GM12891 (cell line): ENCODE measurements around the gene BCL2.
"Not testable (repeated sequence)": the region's sequence is repeated elsewhere in the genome, so short reads cannot be mapped to it uniquely, and the experiment has no call there.

ENCODE experiments used
- DNase-seq: peaks from one replicate; pipeline ENCODE4 v3.0.0; 2011; ENCODE audit warnings: low spot score; ENCODE audit not compliant: insufficient read length
- FAIRE-seq: peaks from 2 replicates; lab custom pipeline; 2011; peaks lifted over from hg19 to GRCh38; lab: Jason Lieb, UNC
- PAX5 ChIP-seq: IDR thresholded peaks from 2 replicates; pipeline ENCODE4 v1.6.1; 2011; ENCODE audit warnings: low read length, moderate library complexity, mild to moderate bottlenecking; ENCODE audit not compliant: insufficient read depth, severe bottlenecking
- POLR2A ChIP-seq: IDR thresholded peaks from 2 replicates; pipeline ENCODE4 v1.6.1; 2011; ENCODE audit warnings: low read depth, low read length, control low read depth
- POLR2AphosphoS5 ChIP-seq: IDR thresholded peaks from 2 replicates; pipeline ENCODE4 v1.6.1; 2011; ENCODE audit warnings: low read depth, low read length, control low read depth
- POU2F2 ChIP-seq: IDR thresholded peaks from 2 replicates; pipeline ENCODE4 v1.6.1; 2011; ENCODE audit warnings: low read depth, mild to moderate bottlenecking, control low read depth, low read length, moderate library complexity
- SPI1 ChIP-seq: IDR thresholded peaks from 2 replicates; pipeline ENCODE4 v1.6.1; 2011; ENCODE audit warnings: low read depth, low read length, control low read depth
- TAF1 ChIP-seq: IDR thresholded peaks from 2 replicates; pipeline ENCODE4 v1.6.1; 2011; ENCODE audit warnings: low read depth, low read length, control low read depth

Gene BCL2

GRCh38 chr18:63236921-63237846 lies 82.4 kb downstream of the BCL2 start:
- TF ChIP-seq PAX5 (no peak), POU2F2 (no peak), SPI1 (no peak), TAF1 (no peak), POLR2AphosphoS5 (no peak), POLR2A (no peak)
- no peak for DNase-seq
- FAIRE-seq: peak; percentile 48

DNA sequence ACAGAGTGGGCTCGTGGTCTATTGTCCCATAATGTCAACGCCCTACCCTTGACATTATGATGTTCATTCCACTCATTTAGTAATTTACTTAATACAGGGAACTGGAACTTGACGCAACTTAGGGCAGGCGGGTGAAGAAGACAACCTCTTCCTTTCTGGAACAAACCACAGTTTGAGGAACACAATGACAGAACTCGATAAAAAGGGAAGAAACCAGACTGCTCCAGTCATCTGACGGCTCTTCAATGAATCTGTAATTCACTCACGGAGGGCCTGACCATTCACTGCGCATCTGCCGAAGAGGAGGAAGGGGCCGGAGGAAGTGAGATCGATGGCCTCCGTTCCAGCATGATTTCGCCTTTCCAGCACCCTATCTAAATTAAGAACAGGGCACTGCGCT lies 83.2 kb downstream of the BCL2 start:
- TF ChIP-seq SPI1: no peak
- no peak for TF ChIP-seq POLR2A
- TF ChIP-seq POU2F2: no peak
- no peak for TF ChIP-seq PAX5
- DNase-seq (no peak), FAIRE-seq (no peak)

DNA sequence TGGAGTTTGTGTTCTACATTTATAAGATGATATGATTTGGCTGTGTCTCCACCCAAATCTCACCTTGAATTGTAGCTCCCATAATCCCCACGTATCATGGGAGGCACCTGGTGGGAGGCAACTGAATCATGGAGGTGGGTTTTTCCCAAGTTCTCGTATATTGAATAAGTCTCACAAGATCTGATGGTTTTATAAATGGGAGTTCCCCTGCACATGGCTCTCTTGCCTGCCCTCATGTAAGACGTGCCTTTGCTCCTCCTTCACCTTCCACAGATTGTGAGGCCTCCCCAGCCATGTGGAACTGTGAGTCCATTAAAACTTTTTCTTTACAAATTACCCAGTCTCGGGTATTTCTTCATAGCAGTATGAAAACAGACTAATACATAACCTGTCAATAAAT lies 83.6 kb downstream of the BCL2 start:
- FAIRE-seq, DNase-seq: not testable (repeated sequence)

DNA sequence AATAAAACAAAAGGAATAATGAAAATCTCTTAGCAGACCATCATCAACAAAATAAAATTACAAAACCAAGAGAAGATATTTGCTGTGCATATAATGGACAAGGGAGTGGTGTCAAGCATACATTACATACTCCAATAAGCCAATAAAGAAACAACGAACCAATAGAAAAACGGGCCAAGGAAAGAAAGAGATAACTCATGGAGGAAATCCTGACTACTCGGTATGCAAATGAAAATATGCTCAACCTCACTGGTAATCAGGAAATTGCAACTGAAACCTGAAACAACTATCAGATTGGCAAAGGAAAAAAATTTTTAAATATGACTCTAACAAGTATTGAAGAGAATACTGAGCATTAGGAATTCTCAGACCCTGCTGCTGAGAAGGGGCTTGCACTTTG lies 84.7 kb downstream of the BCL2 start:
- DNase-seq (no peak), FAIRE-seq (no peak)
- no peak for TF ChIP-seq POLR2A
- TF ChIP-seq TAF1: no peak
- no peak for TF ChIP-seq SPI1
- no peak for TF ChIP-seq POLR2AphosphoS5
- TF ChIP-seq POU2F2: no peak
- TF ChIP-seq PAX5: no peak

GRCh38 chr18:63234432-63234831 lies 85.1 kb downstream of the BCL2 start:
- TF ChIP-seq POLR2AphosphoS5: no peak
- peak; percentile 9 for FAIRE-seq

DNA sequence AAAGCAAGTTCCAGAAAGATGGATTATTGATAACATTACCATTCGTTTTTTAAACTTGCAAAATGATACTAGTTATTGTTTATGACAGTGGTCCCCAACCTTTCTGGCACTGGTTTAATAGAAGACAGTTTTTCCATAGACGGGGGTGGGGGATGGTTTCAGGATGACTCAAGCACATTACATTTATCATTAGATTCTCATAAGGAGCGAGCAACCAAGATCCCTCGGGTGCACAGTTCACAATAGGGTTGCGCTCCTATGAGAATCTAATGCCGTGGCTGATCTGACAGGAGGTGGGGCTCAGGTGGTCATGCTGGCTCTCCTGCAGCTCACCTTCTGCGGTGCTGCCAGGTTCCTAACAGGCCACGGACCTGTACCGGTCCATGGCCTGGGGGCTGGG lies 86.2 kb downstream of the BCL2 start:
- TF ChIP-seq POU2F2: no peak
- no peak for TF ChIP-seq POLR2AphosphoS5
- no peak for TF ChIP-seq PAX5
- TF ChIP-seq TAF1: no peak
- no peak for TF ChIP-seq POLR2A
- no peak for TF ChIP-seq SPI1
- DNase-seq: no peak
- peak; percentile 68 for FAIRE-seq

More at GRCh38 chr18:63234432-63234831, 85.1 kb downstream of the BCL2 start:
- DNase-seq: no peak

DNA sequence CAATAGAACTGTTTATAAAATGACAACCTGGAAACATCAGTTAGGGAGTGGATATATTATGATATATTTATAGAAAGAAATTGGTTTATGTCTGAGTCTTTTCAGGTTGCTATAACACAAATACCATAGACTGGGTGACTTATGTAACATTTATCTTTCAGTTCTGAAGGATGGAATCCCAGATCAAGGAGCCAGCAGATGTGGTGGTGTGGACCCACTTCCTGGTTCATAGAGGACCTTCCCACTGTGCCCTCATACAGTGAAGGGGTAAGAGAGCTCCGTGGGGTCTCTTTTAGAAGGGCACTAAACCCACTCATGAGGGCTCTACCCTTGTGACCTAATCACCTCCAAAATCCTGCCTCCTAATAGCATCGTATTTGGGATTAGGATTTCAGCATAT lies 86.7 kb downstream of the BCL2 start:
- DNase-seq: no peak
- no peak for TF ChIP-seq SPI1
- TF ChIP-seq POLR2AphosphoS5: no peak
- no peak for TF ChIP-seq POLR2A
- no peak for TF ChIP-seq PAX5
- no peak for TF ChIP-seq TAF1
- TF ChIP-seq POU2F2: no peak
- FAIRE-seq: no peak

GRCh38 chr18:63229971-63230370 lies 89.6 kb downstream of the BCL2 start:
- FAIRE-seq (no peak), DNase-seq (no peak)
- TF ChIP-seq TAF1: no peak
- TF ChIP-seq POLR2AphosphoS5: no peak
- TF ChIP-seq POLR2A: no peak
- no peak for TF ChIP-seq PAX5
- TF ChIP-seq POU2F2: no peak
- TF ChIP-seq SPI1: no peak

DNA sequence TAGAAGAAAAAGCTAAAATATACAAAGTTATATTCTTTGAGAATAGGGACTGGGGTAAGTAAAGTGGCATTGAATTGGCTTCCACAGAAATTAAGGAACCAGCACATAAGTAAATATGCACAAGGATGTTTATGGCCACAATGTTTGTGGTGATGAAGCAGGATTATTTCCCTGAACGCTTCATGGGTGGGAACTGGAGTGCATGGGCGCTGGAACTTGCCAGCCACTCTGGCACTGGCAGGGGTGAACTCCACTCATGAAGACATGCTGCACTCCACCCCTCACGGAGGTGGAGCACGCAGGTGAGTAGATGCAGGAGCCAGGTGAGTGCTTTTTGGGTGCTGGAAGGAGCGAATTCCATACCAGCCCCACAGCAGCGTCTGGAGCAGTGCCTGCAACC lies 94.1 kb downstream of the BCL2 start:
- TF ChIP-seq SPI1: no peak
- no peak for TF ChIP-seq POU2F2
- TF ChIP-seq PAX5: no peak
- TF ChIP-seq POLR2AphosphoS5: no peak
- no peak for TF ChIP-seq TAF1
- no peak for TF ChIP-seq POLR2A
- no peak for DNase-seq
- peak; percentile 60 for FAIRE-seq

DNA sequence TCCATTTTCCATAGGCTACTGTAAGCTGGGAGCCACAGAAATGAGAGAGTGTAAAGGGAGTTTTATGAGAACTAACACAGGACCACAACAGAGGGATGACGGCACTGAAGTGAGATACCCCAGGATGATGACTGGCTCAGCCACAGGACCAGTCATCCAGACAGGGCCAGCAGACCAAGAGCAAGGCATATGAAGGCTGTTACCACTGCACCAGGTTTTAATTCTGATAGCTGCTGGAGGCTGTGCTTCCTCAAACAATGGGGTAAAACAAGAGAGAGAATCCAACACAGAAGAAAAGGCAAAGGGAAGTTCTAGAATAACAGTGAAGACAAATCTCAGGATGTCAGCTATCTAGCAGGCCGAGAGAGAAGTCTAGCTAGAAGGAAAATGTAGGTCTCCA lies 94.9 kb downstream of the BCL2 start:
- DNase-seq (no peak), FAIRE-seq (peak; percentile 89)
- TF ChIP-seq POU2F2: no peak
- TF ChIP-seq PAX5: no peak
- no peak for TF ChIP-seq TAF1
- TF ChIP-seq SPI1: no peak
- TF ChIP-seq POLR2A: no peak
- TF ChIP-seq POLR2AphosphoS5: no peak
